ENCODE results near the gene ARRB1. TPM values are rescaled to one million over a fixed set of nuclear protein-coding genes. Genes with fewer than 3 reads are reported as not detected.
A peak's percentile ranks its signal among the peaks of the same experiment; 100 is the strongest.

The ARRB1 gene
- total and polyA plus RNA-seq, 2 of the 13 experiments (the other 11 are each of a cell fraction or from before 2014, with no cell fraction given) = 22.5 to 35.7 TPM

DNA sequence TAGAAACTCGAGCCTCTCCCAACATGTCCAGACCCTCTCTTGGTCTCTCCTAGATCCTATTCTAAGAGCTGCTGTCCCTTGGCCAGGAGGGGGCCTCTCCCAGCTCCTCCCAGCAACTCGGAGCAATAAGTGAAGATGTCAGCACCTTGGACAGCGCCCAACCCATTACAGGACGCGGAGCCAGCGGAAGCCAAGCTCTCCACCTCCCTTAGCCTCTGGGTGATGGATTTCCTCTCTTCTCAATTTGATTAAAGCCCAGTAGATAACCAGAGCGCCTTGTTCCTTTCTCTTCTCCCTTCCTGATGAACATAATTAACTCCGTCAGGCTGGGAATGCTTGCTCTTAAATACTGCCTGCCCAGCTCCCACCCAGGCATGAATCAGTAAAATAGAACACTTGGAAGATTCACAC is 137.0 kb downstream of the ARRB1 start (continued):
- TF ChIP-seq, protein P1, sequence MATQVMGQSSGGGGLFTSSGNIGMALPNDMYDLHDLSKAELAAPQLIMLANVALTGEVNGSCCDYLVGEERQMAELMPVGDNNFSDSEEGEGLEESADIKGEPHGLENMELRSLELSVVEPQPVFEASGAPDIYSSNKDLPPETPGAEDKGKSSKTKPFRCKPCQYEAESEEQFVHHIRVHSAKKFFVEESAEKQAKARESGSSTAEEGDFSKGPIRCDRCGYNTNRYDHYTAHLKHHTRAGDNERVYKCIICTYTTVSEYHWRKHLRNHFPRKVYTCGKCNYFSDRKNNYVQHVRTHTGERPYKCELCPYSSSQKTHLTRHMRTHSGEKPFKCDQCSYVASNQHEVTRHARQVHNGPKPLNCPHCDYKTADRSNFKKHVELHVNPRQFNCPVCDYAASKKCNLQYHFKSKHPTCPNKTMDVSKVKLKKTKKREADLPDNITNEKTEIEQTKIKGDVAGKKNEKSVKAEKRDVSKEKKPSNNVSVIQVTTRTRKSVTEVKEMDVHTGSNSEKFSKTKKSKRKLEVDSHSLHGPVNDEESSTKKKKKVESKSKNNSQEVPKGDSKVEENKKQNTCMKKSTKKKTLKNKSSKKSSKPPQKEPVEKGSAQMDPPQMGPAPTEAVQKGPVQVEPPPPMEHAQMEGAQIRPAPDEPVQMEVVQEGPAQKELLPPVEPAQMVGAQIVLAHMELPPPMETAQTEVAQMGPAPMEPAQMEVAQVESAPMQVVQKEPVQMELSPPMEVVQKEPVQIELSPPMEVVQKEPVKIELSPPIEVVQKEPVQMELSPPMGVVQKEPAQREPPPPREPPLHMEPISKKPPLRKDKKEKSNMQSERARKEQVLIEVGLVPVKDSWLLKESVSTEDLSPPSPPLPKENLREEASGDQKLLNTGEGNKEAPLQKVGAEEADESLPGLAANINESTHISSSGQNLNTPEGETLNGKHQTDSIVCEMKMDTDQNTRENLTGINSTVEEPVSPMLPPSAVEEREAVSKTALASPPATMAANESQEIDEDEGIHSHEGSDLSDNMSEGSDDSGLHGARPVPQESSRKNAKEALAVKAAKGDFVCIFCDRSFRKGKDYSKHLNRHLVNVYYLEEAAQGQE (IDR thresholded peaks at IDR 0.05; ENCODE audit: borderline replicate concordance in 1 of 2, low read depth in 1 of 2, low read length in 2 of 2) = peak in 1 of 2 experiments; percentile 100
- TF ChIP-seq NFAT5 (CRISPR knock-in tag; IDR thresholded peaks at IDR 0.05) = peak; percentile 91
- TF ChIP-seq ZSCAN9 (CRISPR knock-in tag; IDR thresholded peaks at IDR 0.05; ENCODE audit: borderline replicate concordance) = peak; percentile 99
- peak; percentile 57; the same call in 1 of the 2 replicates for TF ChIP-seq ZBTB38 (CRISPR knock-in tag; IDR thresholded peaks at IDR 0.05)
- TF ChIP-seq ZFYVE20 (CRISPR knock-in tag; IDR thresholded peaks at IDR 0.05; ENCODE audit: borderline replicate concordance, low read depth) = peak; percentile 81; the same call in 1 of the 2 replicates
- peak; percentile 88 for TF ChIP-seq MTF1 (CRISPR knock-in tag; IDR thresholded peaks at IDR 0.05)
- TF ChIP-seq STAG1 (CRISPR knock-in tag; IDR thresholded peaks at IDR 0.05) = peak; percentile 49
- 0 out of 2 replicates have a peak, but pooled peaks have one; percentile 49 for TF ChIP-seq ZNF501 (CRISPR knock-in tag; IDR thresholded peaks at IDR 0.05)
- TF ChIP-seq, protein P2, sequence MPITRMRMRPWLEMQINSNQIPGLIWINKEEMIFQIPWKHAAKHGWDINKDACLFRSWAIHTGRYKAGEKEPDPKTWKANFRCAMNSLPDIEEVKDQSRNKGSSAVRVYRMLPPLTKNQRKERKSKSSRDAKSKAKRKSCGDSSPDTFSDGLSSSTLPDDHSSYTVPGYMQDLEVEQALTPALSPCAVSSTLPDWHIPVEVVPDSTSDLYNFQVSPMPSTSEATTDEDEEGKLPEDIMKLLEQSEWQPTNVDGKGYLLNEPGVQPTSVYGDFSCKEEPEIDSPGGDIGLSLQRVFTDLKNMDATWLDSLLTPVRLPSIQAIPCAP (CRISPR knock-in tag; IDR thresholded peaks at IDR 0.05; ENCODE audit: low read depth) = 0 out of 2 replicates have a peak, but pooled peaks have one; percentile 70
- TF ChIP-seq ZNF713 (CRISPR knock-in tag; IDR thresholded peaks at IDR 0.05) = no peak
- no peak for TF ChIP-seq BRF2 (CRISPR knock-in tag; IDR thresholded peaks at IDR 0.05)
- peak; percentile 85 for TF ChIP-seq ZNF296 (CRISPR knock-in tag; conservative IDR thresholded peaks at IDR 0.05)
- TF ChIP-seq IRF9 (CRISPR knock-in tag; IDR thresholded peaks at IDR 0.05; ENCODE audit: borderline replicate concordance) = peak; percentile 82; the same call in 1 of the 2 replicates
- TF ChIP-seq ZMYM4 (CRISPR knock-in tag; IDR thresholded peaks at IDR 0.05) = peak; percentile 54; the same call in 1 of the 2 replicates
- peak; percentile 97 for TF ChIP-seq NKX3-1 (CRISPR knock-in tag; IDR thresholded peaks at IDR 0.05)
- TF ChIP-seq MXD4 (CRISPR knock-in tag; IDR thresholded peaks at IDR 0.05) = peak; percentile 86; the same call in 1 of the 2 replicates
- TF ChIP-seq TARDBP (CRISPR knock-in tag; IDR thresholded peaks at IDR 0.05) = no peak
